H9 (cell line): ENCODE measurements around the gene ARHGAP26. TPM values are rescaled to one million over a fixed set of nuclear protein-coding genes. Genes with fewer than 3 reads are reported as not detected.
A peak's percentile ranks its signal among the peaks of the same experiment; 100 is the strongest.

Source experiments
- DNase-seq: peaks from one replicate; pipeline ENCODE4 v3.0.0-alpha.2; 2017
- H2AFZ ChIP-seq: one replicate; pipeline ENCODE4 v1.6.1; 2013; ENCODE audit warnings: mild to moderate bottlenecking, low read length, control low read depth, moderate library complexity
- H2AK5ac ChIP-seq: 2 replicates; pipeline ENCODE4 v1.6.1; 2013; ENCODE audit warnings: low read length, control low read depth, mixed read lengths; ENCODE audit not compliant: insufficient read length
- H2BK120ac ChIP-seq: one replicate; pipeline ENCODE4 v1.6.1; 2013; ENCODE audit warnings: low read depth, mild to moderate bottlenecking, low read length, control low read depth, inconsistent platforms; ENCODE audit not compliant: poor library complexity, severe bottlenecking
- H2BK12ac ChIP-seq: 2 replicates; pipeline ENCODE4 v1.6.1; 2013; ENCODE audit warnings: low read length, control low read depth, mixed read lengths, low read depth; ENCODE audit not compliant: insufficient read length
- H2BK15ac ChIP-seq: 2 replicates; pipeline ENCODE4 v1.6.1; 2013; ENCODE audit warnings: low read depth, low read length, control low read depth
- H2BK20ac ChIP-seq: one replicate; pipeline ENCODE4 v1.6.1; 2013; ENCODE audit warnings: low read depth, mild to moderate bottlenecking, low read length, control low read depth, inconsistent platforms; ENCODE audit not compliant: poor library complexity, severe bottlenecking
- H2BK5ac ChIP-seq: 2 replicates; pipeline ENCODE4 v1.6.1; 2013; ENCODE audit warnings: low read length, control low read depth, mixed read lengths; ENCODE audit not compliant: insufficient read length
- H3K14ac ChIP-seq: 2 replicates; pipeline ENCODE4 v1.6.1; 2013; ENCODE audit warnings: low read length, control low read depth; ENCODE audit not compliant: insufficient read depth
- H3K18ac ChIP-seq: 2 replicates; pipeline ENCODE4 v1.6.1; 2013; ENCODE audit warnings: low read depth, mild to moderate bottlenecking, mixed read lengths, low read length, control low read depth; ENCODE audit not compliant: insufficient read length
- H3K23ac ChIP-seq: 2 replicates; pipeline ENCODE4 v1.6.1; 2013; ENCODE audit warnings: low read length, control low read depth, mixed read lengths, low read depth; ENCODE audit not compliant: insufficient read length
- H3K23me2 ChIP-seq: 2 replicates; pipeline ENCODE4 v1.6.1; 2013; ENCODE audit warnings: low read depth, mild to moderate bottlenecking, mixed read lengths, low read length, control low read depth; ENCODE audit not compliant: insufficient read length, poor library complexity, severe bottlenecking
- H3K27ac ChIP-seq: 2 replicates; pipeline ENCODE4 v1.5.1; 2013; ENCODE audit warnings: low read length, control low read depth, mixed read lengths, low read depth; ENCODE audit not compliant: insufficient read length
- H3K27me3 ChIP-seq: 2 replicates; pipeline ENCODE4 v1.6.1; 2013; ENCODE audit warnings: low read length, control low read depth, inconsistent platforms; ENCODE audit not compliant: insufficient read depth
- H3K4ac ChIP-seq: 2 replicates; pipeline ENCODE4 v1.6.1; 2013; ENCODE audit warnings: low read depth, mild to moderate bottlenecking, control low read depth, inconsistent platforms, low read length, moderate library complexity
- H3K4me1 ChIP-seq: 2 replicates; pipeline ENCODE4 v1.6.1; 2013; ENCODE audit warnings: low read length, control low read depth, inconsistent platforms; ENCODE audit not compliant: insufficient read depth
- H3K4me2 ChIP-seq: 2 replicates; pipeline ENCODE4 v1.6.1; 2013; ENCODE audit warnings: low read length, control low read depth, mixed read lengths; ENCODE audit not compliant: insufficient read length, insufficient read depth
- H3K56ac ChIP-seq: 2 replicates; pipeline ENCODE4 v1.6.1; 2013; ENCODE audit warnings: low read depth, mild to moderate bottlenecking, mixed read lengths, low read length, control low read depth; ENCODE audit not compliant: insufficient read length
- H3K79me1 ChIP-seq: 2 replicates; pipeline ENCODE4 v1.6.1; 2013; ENCODE audit warnings: low read depth, mild to moderate bottlenecking, moderate library complexity, low read length, control low read depth, inconsistent platforms; ENCODE audit not compliant: insufficient read depth, poor library complexity, severe bottlenecking
- H3K79me2 ChIP-seq: 2 replicates; pipeline ENCODE4 v1.6.1; 2013; ENCODE audit warnings: low read length, control low read depth, inconsistent platforms; ENCODE audit not compliant: insufficient read depth
- H3K9ac ChIP-seq: 2 replicates; pipeline ENCODE4 v1.6.1; 2013; ENCODE audit warnings: low read length, control low read depth, mixed read lengths; ENCODE audit not compliant: insufficient read length; ENCODE audit errors: extremely low read depth
- H3K9me3 ChIP-seq: one replicate; pipeline ENCODE4 v1.6.1; 2013; ENCODE audit warnings: low read depth, low read length, inconsistent platforms; ENCODE audit not compliant: control insufficient read depth
- H3T11ph ChIP-seq: one replicate; pipeline ENCODE4 v1.6.1; 2013; ENCODE audit warnings: mild to moderate bottlenecking, low read length, control low read depth, inconsistent platforms
- H4K20me1 ChIP-seq: one replicate; pipeline ENCODE4 v1.6.1; 2013; ENCODE audit not compliant: control insufficient read depth, insufficient read length, insufficient read depth
- H4K5ac ChIP-seq: 2 replicates; pipeline ENCODE4 v1.6.1; 2013; ENCODE audit warnings: low read depth, mild to moderate bottlenecking, mixed read lengths, low read length, control low read depth; ENCODE audit not compliant: insufficient read length
- H4K8ac ChIP-seq: replicated peaks from 2 replicates; pipeline ENCODE4 v1.6.1; 2013; ENCODE audit warnings: low read length, control low read depth, mixed read lengths, low read depth; ENCODE audit not compliant: insufficient read length
- H4K91ac ChIP-seq: 2 replicates; pipeline ENCODE4 v1.6.1; 2013; ENCODE audit warnings: low read depth, mild to moderate bottlenecking, moderate library complexity, mixed read lengths, low read length, control low read depth; ENCODE audit not compliant: insufficient read length
- H3K27ac Mint-ChIP-seq, 3 experiments: 2 replicates in 2 of 3; 3 replicates in 1 of 3; pipeline ENCODE4 v1.8.0; 2020 to 2021; ENCODE audit warnings: mixed read lengths in 3 of 3, mild to moderate bottlenecking in 1 of 3, moderate library complexity in 1 of 3
- H3K27me3 Mint-ChIP-seq: 2 replicates; pipeline ENCODE4 v1.8.0; 2021; ENCODE audit warnings: low read depth, mild to moderate bottlenecking, moderate library complexity, mixed read lengths
- H3K36me3 Mint-ChIP-seq, 3 experiments: 2 replicates in 2 of 3; 3 replicates in 1 of 3; pipeline ENCODE4 v1.8.0; 2020 to 2021; ENCODE audit warnings: low read depth in 3 of 3, mixed read lengths in 3 of 3; ENCODE audit not compliant: insufficient read depth in 1 of 3
- H3K4me1 Mint-ChIP-seq, 2 experiments: 2 replicates each; pipeline ENCODE4 v1.8.0; 2020; ENCODE audit warnings: mixed read lengths in 2 of 2
- H3K4me3 Mint-ChIP-seq, 2 experiments: 2 replicates in 1 of 2; 3 replicates in 1 of 2; pipeline ENCODE4 v1.8.0; 2020 to 2021; ENCODE audit warnings: mild to moderate bottlenecking in 2 of 2, mixed read lengths in 2 of 2, moderate library complexity in 1 of 2
- H3K9me3 Mint-ChIP-seq, 2 experiments: 2 replicates in 1 of 2; 3 replicates in 1 of 2; pipeline ENCODE4 v1.8.0; 2020; ENCODE audit warnings: mild to moderate bottlenecking in 2 of 2, mixed read lengths in 2 of 2, moderate library complexity in 1 of 2
- WGBS: extraction: QIAGEN DNeasy Blood & Tissue Kit; methylation state at CpG from one replicate; pipeline ENCODE4 v1.1.7; 2013; ENCODE audit warnings: missing lambda C conversion rate, low lambda C conversion rate, mixed read lengths; ENCODE audit not compliant: insufficient read length; ENCODE audit errors: extremely low coverage; 5-methylcytosine and 5-hydroxymethylcytosine counted together
- total RNA-seq: library from RNA; stranded (reverse); gene quantifications from 2 replicates; pipeline ENCODE4 v1.2.1, GENCODE V29; 2021
- TF ChIP-seq, protein P1 (sequence below): fragments of 200-600 bp; sonication (generic); conservative IDR thresholded peaks from 3 replicates; pipeline ENCODE4 v1.8.0; 2021; ENCODE audit warnings: antibody characterized with exemption, mild to moderate bottlenecking

ARHGAP26 gene
- total RNA-seq, 1 experiment from 2014 or later: 13.8 TPM

DNA sequence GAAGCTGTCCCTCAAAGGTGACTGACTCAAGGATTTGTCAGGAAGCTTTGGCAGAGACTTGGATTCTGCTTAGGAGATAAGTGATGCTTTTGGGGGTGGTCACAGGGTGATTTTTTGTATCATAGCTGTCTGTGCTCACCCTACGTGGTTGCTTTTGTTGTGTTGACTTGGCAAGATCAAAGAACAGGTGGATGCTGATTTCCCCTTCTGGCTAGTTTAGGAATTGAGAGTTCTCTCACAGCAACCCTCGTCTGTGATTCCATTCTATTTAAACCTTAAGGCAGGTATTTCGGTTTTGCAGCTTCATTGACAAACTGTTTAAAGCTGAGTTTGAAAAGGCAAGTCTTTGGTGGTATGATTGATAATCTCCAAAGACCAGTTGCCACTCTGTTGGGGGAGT lies 27.2 kb downstream of the ARHGAP26 start:
- Histone ChIP-seq H3K27ac (no peak overlapping the region), H4K91ac (no peak overlapping the region), H3K4me1 (no peaks in the 10 kb centered on the region), H4K20me1 (no peaks in the 10 kb centered on the region), H2BK20ac (no peak overlapping the region), H3K14ac (no peak overlapping the region), H3K9me3 (no peaks in the 10 kb centered on the region), H4K8ac (no peak overlapping the region), H3K56ac (no peak overlapping the region), H3T11ph (no peak overlapping the region), H3K4me2 (no peak overlapping the region), H4K5ac (no peak overlapping the region), H3K23ac (no peak overlapping the region), H2BK120ac (no peak overlapping the region), H2AK5ac (no peak overlapping the region), H3K79me2 (peaks cover 3% of the 10 kb centered on the region; the same call in 1 of the 2 replicates), H3K18ac (no peak overlapping the region), H3K23me2 (no peaks in the 10 kb centered on the region), H2BK12ac (no peak overlapping the region), H2BK15ac (no peak overlapping the region), H2BK5ac (no peak overlapping the region), H3K27me3 (no peaks in the 10 kb centered on the region), H2AFZ (no peak overlapping the region), H3K4ac (no peak overlapping the region), H3K9ac (no peak overlapping the region), H3K79me1 (no peaks in the 10 kb centered on the region)
- Mint-ChIP-seq H3K36me3 (no peaks in the 10 kb centered on the region), H3K27ac (no peak overlapping the region), H3K4me3 (no peak overlapping the region), H3K4me1 (peaks cover 14 to 19% of the 10 kb centered on the region in 2 experiments), H3K9me3 (no peaks in the 10 kb centered on the region), H3K27me3 (no peaks in the 10 kb centered on the region)
- no CpG with 5 or more reads among the region's 3 CpGs for WGBS
- DNase-seq: no peak
- TF ChIP-seq, protein P1, sequence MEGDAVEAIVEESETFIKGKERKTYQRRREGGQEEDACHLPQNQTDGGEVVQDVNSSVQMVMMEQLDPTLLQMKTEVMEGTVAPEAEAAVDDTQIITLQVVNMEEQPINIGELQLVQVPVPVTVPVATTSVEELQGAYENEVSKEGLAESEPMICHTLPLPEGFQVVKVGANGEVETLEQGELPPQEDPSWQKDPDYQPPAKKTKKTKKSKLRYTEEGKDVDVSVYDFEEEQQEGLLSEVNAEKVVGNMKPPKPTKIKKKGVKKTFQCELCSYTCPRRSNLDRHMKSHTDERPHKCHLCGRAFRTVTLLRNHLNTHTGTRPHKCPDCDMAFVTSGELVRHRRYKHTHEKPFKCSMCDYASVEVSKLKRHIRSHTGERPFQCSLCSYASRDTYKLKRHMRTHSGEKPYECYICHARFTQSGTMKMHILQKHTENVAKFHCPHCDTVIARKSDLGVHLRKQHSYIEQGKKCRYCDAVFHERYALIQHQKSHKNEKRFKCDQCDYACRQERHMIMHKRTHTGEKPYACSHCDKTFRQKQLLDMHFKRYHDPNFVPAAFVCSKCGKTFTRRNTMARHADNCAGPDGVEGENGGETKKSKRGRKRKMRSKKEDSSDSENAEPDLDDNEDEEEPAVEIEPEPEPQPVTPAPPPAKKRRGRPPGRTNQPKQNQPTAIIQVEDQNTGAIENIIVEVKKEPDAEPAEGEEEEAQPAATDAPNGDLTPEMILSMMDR: peak; percentile 49
